ENCODE measurements around the gene KRT16. TPM values are rescaled to one million over a fixed set of nuclear protein-coding genes. Genes with fewer than 3 reads are reported as not detected.
"Not testable (repeated sequence)": the region's sequence is repeated elsewhere in the genome, so short reads cannot be mapped to it uniquely, and the experiment has no call there.

Gene KRT16
- polyA plus RNA-seq, 3 donors, result not detected

- Histone ChIP-seq H4K20me1 (ENCODE audit: insufficient read depth, low read length) (no peaks in the 10 kb centered on the region), H3K4me1 (ENCODE audit: control insufficient read depth in 1 of 2, insufficient read depth in 2 of 2, low read length in 2 of 2) (peaks cover 6% of the 10 kb centered on the region in 2 donors), H3K27ac (ENCODE audit: low read depth in 1 of 2, low read length in 2 of 2) (no peak overlapping the region), H3K79me2 (ENCODE audit: insufficient read depth, low read length) (no peaks in the 10 kb centered on the region), H2AFZ (ENCODE audit: insufficient read depth, low read depth, low read length, poor library complexity, severe bottlenecking) (no peak overlapping the region), H3K9ac (ENCODE audit: insufficient read depth, low read length, poor library complexity, severe bottlenecking) (no peak overlapping the region), H3K4me2 (replicated peaks; ENCODE audit: extremely low read depth, low read length, poor library complexity, severe bottlenecking) (no peak overlapping the region), H3K36me3 (replicated peaks in 1 of 2; ENCODE audit: control insufficient read depth in 1 of 2, insufficient read depth in 2 of 2, low read length in 2 of 2) (no peaks in the 10 kb centered on the region), H3K4me3 (replicated peaks in 1 of 3; ENCODE audit: low read depth in 2 of 3, low read length in 3 of 3) (no peak overlapping the region), H3K27me3 (ENCODE audit: control insufficient read depth in 2 of 2, insufficient read depth in 2 of 2, low read length in 2 of 2) (no peaks in the 10 kb centered on the region), H3K9me3 (replicated peaks in 1 of 2; ENCODE audit: control insufficient read depth in 1 of 2, insufficient read depth in 1 of 2, low read length in 2 of 2) (no peaks in the 10 kb centered on the region)
- peaks cover 0 to 1% (median 0%) of the 10 kb centered on the region in 7 donors for H3K9me3 Mint-ChIP-seq
- peaks cover 0 to 15% (median 6%) of the 10 kb centered on the region in 3 donors for H3K27me3 Mint-ChIP-seq (ENCODE audit: low read depth in 3 of 3)
- WGBS (ENCODE audit: insufficient coverage), result 86% methylated on average over 1 of the region's 2 CpGs
- peaks cover 6% of the 10 kb centered on the region for H3K4me1 Mint-ChIP-seq
- no peak for TF ChIP-seq CTCF (IDR thresholded peaks at IDR 0.05)
- intact Hi-C loops (cut with micrococcal nuclease), result no loop called here
- no peak overlapping the region for H3K27ac Mint-ChIP-seq
- no peak for DNase-seq
- no peaks in the 10 kb centered on the region for H3K36me3 Mint-ChIP-seq
- H3K4me3 Mint-ChIP-seq, result no peak overlapping the region
Observed at GRCh38 chr17:41621916-41622315, 9.3 kb upstream of the KRT16 start.

- H3K27ac ChIP-seq (ENCODE audit: low read depth in 1 of 2, low read length in 2 of 2); H3K9ac ChIP-seq (ENCODE audit: insufficient read depth, low read length, poor library complexity, severe bottlenecking); H3K4me3 Mint-ChIP-seq; H3K9me3 Mint-ChIP-seq; DNase-seq; H3K27ac Mint-ChIP-seq; H3K4me3 ChIP-seq (replicated peaks in 1 of 3; ENCODE audit: low read depth in 2 of 3, low read length in 3 of 3); H3K9me3 ChIP-seq (replicated peaks in 1 of 2; ENCODE audit: control insufficient read depth in 1 of 2, insufficient read depth in 1 of 2, low read length in 2 of 2); intact Hi-C loops (cut with micrococcal nuclease); H3K79me2 ChIP-seq (ENCODE audit: insufficient read depth, low read length); H3K36me3 Mint-ChIP-seq; H3K4me1 Mint-ChIP-seq; H3K4me2 ChIP-seq (replicated peaks; ENCODE audit: extremely low read depth, low read length, poor library complexity, severe bottlenecking); H2AFZ ChIP-seq (ENCODE audit: insufficient read depth, low read depth, low read length, poor library complexity, severe bottlenecking); H4K20me1 ChIP-seq (ENCODE audit: insufficient read depth, low read length); H3K4me1 ChIP-seq (ENCODE audit: control insufficient read depth in 1 of 2, insufficient read depth in 2 of 2, low read length in 2 of 2); H3K27me3 ChIP-seq (ENCODE audit: control insufficient read depth in 2 of 2, insufficient read depth in 2 of 2, low read length in 2 of 2); H3K36me3 ChIP-seq (replicated peaks in 1 of 2; ENCODE audit: control insufficient read depth in 1 of 2, insufficient read depth in 2 of 2, low read length in 2 of 2): not testable (repeated sequence)
- WGBS (ENCODE audit: insufficient coverage), result 96% methylated on average over 3 of the region's 11 CpGs
- peaks cover 0 to 13% (median 6%) of the 10 kb centered on the region in 3 donors for H3K27me3 Mint-ChIP-seq (ENCODE audit: low read depth in 3 of 3)
Observed at GRCh38 chr17:41621435-41621817, 8.9 kb upstream of the KRT16 start.

Data from CD14-positive monocyte (primary cell).